Activated CD4-positive, alpha-beta T cell treated with anti-CD3 and anti-CD28 coated beads, Interleukin-2, amount 50 U/mL, for 1 hour (primary cell): ENCODE measurements around the gene CES2.

Source experiments
- DNase-seq: peaks from one replicate; pipeline ENCODE4 v3.0.0-alpha.2; 2020

The CES2 gene

GRCh38 chr16:66918803-66919568 lies 16.3 kb upstream of the CES2 start, which contains the start of gene CDH16:
CDH16 (minus strand) TSS chr16:66918885; CDS start chr16:66918065, 820 bp downstream.
- no peak for DNase-seq

DNA sequence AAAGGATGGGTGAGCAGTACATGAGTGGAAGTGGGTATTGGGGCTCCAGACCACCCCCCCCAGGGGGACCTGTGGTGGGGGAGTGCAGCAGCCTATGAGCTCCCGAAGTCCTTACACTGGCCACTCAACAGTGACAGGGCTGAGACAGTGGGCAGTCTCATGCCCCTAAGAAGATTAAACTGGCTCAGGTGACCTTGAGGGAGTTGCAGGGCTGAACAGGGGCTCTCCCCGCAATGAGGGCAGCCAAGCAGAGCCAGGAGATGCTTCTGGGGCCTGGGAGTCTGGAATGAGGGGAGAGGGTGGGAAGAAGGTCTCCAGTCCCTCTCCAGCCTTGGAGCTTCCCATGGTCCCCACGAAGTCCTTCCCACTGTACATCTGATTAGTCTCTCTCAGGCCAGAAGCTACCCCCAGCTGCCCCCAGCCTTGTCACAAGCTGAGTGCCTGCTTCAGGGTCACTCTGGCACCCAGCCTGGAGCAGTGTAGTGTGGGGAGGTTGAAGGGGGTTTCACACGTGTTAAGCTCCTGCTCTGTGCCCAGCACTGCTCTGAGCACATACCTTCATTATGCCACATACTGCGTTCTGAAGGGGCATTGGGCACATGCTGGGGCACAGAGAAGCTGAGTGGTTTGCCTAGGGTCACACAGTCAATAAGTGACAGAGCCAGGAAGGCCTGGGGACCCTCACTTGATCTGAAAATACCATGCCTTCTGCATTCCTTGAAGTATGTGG lies 15.6 kb upstream of the CES2 start:
- DNase-seq: no peak

- no peak for DNase-seq
Measured at GRCh38 chr16:66920299-66920590, 15.1 kb upstream of the CES2 start.

- no peak for DNase-seq
Measured at GRCh38 chr16:66920924-66921680, 14.2 kb upstream of the CES2 start.

DNA sequence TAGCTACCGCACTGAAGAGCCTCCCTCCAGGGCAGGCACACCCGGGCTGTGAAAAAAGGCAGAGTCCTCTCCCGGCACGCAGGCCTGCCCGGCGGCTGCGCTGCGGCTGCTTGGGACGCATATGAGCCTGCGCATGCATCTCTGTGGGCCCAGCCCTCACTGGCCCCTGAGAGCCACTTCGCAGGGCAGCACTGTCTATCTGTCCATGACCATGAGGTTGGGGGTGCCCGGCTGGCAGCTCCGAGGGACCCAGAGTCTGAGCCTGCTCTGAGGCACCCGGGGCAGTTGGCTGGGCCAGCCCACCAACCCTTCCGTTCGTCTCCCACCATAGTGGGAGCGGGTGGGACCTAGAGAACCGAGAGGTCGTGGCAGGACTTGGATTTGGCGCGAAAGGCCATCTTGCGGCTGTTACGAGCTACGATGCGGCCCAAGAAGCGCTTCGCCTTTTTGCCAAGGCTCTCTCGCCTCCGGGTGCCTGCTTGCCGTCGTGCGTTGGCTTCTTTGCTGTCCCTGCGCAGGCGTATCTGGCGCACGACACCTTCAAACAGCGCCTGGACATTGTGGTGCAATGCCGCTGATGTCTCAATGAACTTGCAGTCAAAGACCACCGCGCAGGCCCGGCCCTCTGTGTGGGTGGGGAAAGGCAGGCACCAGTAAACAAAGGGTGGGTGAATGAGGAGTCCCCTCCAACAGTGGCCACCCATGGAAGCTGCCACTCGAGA lies 13.4 kb upstream of the CES2 start:
- no peak for DNase-seq

GRCh38 chr16:66923247-66923731 lies 12.0 kb upstream of the CES2 start:
- no peak for DNase-seq

GRCh38 chr16:66923866-66924265 lies 11.4 kb upstream of the CES2 start:
- no peak for DNase-seq

DNA sequence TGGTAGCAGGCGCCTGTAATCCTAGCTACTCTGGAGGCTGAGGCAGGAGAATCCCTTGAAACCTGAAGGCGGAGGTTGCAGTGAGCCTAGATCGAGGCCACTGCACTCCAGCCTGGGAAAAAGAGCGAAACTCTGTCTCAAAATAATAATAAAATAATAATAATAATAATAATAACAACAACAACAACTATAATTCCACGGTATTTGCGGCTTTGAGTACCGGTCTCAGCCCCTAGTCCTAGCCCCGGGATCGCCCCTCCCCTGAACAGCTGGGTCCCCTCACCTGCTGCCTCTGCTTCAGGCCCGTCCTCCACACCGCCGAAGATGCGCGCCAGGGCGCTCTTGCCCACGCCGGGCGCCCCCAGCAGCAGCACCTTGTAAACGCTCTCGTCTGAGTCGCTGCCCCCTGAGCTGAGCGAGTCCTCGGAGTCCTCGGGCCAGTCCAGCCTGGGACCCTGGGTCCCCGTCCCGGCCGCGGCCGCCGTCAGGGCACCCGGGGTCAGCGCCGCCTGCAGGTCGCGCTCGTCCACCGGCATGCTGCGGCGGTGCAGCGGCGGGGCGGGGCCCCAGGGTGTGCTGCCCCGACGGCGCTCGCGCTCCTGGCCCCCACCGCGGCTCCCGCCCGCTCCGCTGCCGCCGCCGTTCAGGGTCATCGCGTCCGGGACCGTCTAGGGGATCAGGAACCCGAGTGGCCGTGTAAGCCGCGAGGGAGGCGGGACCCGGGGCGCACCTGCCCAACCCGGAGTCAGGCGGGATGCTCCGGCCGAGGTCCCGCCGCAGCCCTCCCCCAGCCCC lies 10.6 kb upstream of the CES2 start:
- DNase-seq: peak; percentile 32

DNA sequence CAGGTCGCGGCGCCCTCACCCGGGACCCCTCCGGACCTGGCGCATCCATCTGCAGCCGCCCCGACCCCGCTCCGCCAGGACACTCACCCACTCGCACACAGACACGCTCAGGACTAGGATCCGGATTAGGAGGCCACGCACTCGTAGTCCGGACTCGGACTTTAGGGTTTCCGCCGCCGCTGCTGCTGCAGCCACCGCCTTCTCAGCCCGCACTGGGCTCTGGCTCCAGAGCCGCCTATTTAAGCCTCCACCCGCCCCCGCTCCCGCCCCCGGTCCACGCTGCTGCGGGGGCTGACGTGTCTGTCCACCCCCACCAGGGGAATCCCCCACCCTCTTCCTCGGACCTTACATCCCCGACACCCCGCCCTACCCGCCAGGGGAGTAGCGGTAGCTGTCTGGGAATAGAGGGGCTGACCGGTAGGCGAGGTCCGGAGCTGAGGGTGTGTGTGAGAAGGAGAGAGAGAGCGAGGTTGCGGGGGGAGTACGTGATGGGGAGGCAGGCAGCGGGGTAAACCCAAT lies 9.9 kb upstream of the CES2 start, which contains the start of gene RRAD:
TSS of gene RRAD (minus strand) at position 214 of the 519 bp plus-strand sequence. CDS start 356 bp downstream, outside the sequence.
- no peak for DNase-seq

GRCh38 chr16:66926171-66926947 lies 9.0 kb upstream of the CES2 start:
- no peak for DNase-seq

- no peak for DNase-seq
Measured at GRCh38 chr16:66926961-66927436, 8.3 kb upstream of the CES2 start.

DNA sequence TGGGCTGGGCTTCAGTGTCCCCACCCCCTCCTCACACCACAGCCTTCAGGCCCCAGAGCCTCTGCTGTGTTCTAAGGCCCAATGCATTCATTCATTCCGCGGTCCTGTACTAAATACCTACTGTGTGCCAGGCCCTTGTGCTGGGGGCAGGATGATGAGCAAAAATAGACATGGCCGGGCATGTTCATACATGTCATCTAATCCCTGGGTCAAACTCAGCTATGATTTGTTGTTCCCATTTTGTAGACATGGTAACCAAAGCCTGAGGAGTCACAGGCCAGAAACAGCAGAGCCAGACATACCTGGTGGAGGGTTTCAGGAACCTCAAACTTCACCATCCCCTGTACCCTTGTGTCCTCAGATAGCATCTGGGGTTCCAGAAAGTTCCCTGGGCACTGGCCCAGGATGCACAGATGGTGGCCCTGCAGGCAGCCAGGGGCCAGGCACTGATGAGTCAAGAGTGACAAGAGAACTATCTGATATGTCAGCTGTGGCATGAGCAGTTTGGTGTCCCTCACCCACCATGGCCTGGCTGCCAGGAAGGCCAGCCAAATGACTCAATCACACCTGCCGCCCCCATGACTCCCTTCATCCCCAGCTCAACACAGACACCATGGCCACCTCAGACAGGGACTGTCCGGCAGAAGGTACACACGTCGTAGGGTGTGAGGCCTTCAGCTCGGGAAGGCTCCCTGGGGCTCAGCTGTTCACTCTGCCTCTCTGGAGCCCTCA lies 7.2 kb upstream of the CES2 start:
- no peak for DNase-seq

- peak; percentile 25 for DNase-seq
Measured at GRCh38 chr16:66928702-66929388, 6.5 kb upstream of the CES2 start.

GRCh38 chr16:66930189-66930588 lies 5.1 kb upstream of the CES2 start:
- DNase-seq: no peak

- no peak for DNase-seq
Measured at GRCh38 chr16:66931665-66932064, 3.7 kb upstream of the CES2 start.

DNA sequence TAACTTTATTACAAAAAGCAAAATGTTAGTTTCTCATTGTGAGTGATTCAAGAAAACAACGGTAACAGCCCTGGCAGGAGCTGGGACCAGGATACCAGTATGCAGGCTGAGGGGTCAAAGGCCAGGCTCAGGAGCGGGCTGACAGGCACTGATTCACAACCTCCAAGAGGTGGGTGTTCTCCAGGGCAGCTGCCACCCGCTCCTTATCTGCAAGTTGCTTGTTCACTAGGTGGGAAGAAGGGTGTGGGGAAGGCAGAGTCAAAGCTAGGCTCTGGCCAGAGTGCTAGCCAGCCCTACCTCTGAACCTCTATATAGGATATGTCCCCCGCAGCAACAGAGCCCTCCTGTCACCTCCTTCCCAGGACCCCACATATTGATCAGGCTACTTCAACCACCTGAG lies 3.2 kb upstream of the CES2 start:
- no peak for DNase-seq

DNA sequence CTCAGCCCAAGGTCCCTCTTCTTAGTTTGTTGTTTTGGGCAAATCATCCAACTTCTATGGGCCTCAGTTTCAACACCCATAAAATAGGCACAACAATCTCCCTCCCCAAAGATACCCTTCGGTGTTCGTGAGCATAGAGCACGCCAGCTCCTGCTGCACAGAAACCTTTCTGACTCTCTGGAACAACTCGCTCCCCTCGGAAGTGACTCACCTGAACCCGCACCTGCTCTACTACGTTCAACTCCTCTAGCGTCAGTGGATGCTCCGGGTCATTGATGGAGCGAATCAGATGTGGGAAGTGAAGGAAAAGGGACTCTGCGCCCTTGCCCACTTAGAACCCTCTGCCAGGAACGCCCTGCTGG lies 1.6 kb upstream of the CES2 start:
- DNase-seq: peak; percentile 56

DNA sequence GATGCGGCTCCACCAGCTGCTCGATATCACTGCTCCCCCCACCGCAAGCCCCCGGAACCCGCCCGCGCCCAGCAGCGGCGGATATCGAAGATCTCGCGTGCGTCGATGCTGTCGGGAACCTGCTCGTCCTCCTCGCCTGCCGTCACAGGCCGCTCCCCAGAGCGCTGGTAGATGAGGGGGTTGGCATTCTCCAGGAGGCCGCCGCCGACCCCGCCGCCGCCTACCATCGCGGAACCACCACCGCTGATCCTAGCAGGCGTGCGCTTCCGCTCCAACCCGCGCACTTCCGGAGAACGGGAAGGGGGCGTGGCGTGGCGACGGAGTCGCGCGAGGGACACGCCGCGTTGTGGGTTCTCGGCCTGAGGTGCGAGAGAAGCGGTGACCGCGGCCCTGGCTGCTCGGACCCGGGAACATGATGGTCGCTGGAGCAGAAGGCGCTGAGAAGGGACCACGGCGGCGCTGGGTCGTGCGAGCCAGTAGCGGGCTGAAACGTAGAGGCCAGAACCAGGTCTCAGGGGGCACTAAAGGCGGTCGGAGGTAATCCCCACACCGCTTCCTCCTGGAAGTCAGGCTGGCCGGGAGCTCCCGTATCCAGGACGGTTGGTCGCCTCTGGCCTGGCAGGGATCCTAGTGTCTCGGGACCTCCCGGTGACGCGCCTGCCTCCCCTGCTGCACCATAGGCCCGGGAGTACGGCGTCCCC lies 1.0 kb upstream of the CES2 start, which contains the start of gene CIAO2B:
TSS of gene CIAO2B (minus strand) at position 265 of the 701 bp plus-strand sequence. CDS start at position 227, 38 bp downstream.
- DNase-seq: peak; percentile 87
